DOHH2 (cell line): ENCODE results near the gene WDFY4.

Experiments
- H3F3A ChIP-seq: fragments of 200-600 bp; sonication (generic), shearing (Covaris generic); 2 replicates; pipeline ENCODE4 v1.6.0; 2016; ENCODE audit warnings: antibody characterized with exemption, mild to moderate bottlenecking; ENCODE audit not compliant: control insufficient read depth, insufficient read depth
- H3K27ac ChIP-seq: fragments of 200-600 bp; sonication (generic); 2 replicates; pipeline ENCODE4 v1.5.1; 2014; ENCODE audit warnings: low read depth, mild to moderate bottlenecking, low read length, moderate library complexity
- H3K27me3 ChIP-seq: fragments of 200-600 bp; sonication (generic); 2 replicates; pipeline ENCODE4 v1.6.1; 2014; ENCODE audit warnings: mild to moderate bottlenecking, low read length, mixed read lengths; ENCODE audit not compliant: control insufficient read depth
- H3K36me3 ChIP-seq: fragments of 200-600 bp; sonication (generic); 2 replicates; pipeline ENCODE4 v1.6.1; 2014; ENCODE audit warnings: mild to moderate bottlenecking, low read length, moderate library complexity, mixed read lengths; ENCODE audit not compliant: control insufficient read depth
- H3K4me1 ChIP-seq: fragments of 200-600 bp; sonication (generic); 2 replicates; pipeline ENCODE4 v1.6.1; 2014; ENCODE audit warnings: mild to moderate bottlenecking, low read length, mixed read lengths; ENCODE audit not compliant: control insufficient read depth
- H3K4me2 ChIP-seq: fragments of 200-600 bp; sonication (generic); 2 replicates; pipeline ENCODE4 v1.6.0; 2014; ENCODE audit warnings: mild to moderate bottlenecking, low read length, moderate library complexity
- H3K4me3 ChIP-seq: fragments of 200-600 bp; sonication (generic); 2 replicates; pipeline ENCODE4 v1.5.1; 2014; ENCODE audit warnings: mild to moderate bottlenecking, low read length, mixed read lengths
- H3K79me2 ChIP-seq: fragments of 200-600 bp; sonication (generic); 2 replicates; pipeline ENCODE4 v1.6.1; 2014; ENCODE audit warnings: mild to moderate bottlenecking, low read length, mixed read lengths; ENCODE audit not compliant: control insufficient read depth
- H3K9me2 ChIP-seq: fragments of 200-600 bp; sonication (generic); replicated peaks from 2 replicates; pipeline ENCODE4 v1.6.1; 2014; ENCODE audit warnings: mild to moderate bottlenecking, low read length, mixed read lengths; ENCODE audit not compliant: control insufficient read depth
- H3K9me3 ChIP-seq: fragments of 200-600 bp; sonication (generic); 2 replicates; pipeline ENCODE4 v1.6.1; 2014; ENCODE audit warnings: antibody characterized with exemption, low read length, mixed read lengths; ENCODE audit not compliant: control insufficient read depth, insufficient read depth
- H4K20me1 ChIP-seq: fragments of 200-600 bp; sonication (generic); 2 replicates; pipeline ENCODE4 v1.6.0; 2014; ENCODE audit warnings: low read depth, mild to moderate bottlenecking, antibody characterized with exemption, low read length, moderate library complexity; ENCODE audit not compliant: control insufficient read depth, insufficient read depth
- EZH2phosphoT487 ChIP-seq: fragments of 200-600 bp; sonication (generic); IDR thresholded peaks from 2 replicates; pipeline ENCODE4 v1.6.1; 2017; ENCODE audit warnings: borderline replicate concordance, mild to moderate bottlenecking, antibody characterized with exemption, low read length, moderate library complexity, mixed read lengths
- TF ChIP-seq, protein P1 (sequence below): fragments of 200-600 bp; sonication (generic); IDR thresholded peaks from one replicate; pipeline ENCODE4 v1.5.1; 2014; ENCODE audit warnings: antibody characterized with exemption, mild to moderate bottlenecking, low read depth, low read length; ENCODE audit not compliant: poor library complexity, severe bottlenecking

Gene WDFY4

DNA sequence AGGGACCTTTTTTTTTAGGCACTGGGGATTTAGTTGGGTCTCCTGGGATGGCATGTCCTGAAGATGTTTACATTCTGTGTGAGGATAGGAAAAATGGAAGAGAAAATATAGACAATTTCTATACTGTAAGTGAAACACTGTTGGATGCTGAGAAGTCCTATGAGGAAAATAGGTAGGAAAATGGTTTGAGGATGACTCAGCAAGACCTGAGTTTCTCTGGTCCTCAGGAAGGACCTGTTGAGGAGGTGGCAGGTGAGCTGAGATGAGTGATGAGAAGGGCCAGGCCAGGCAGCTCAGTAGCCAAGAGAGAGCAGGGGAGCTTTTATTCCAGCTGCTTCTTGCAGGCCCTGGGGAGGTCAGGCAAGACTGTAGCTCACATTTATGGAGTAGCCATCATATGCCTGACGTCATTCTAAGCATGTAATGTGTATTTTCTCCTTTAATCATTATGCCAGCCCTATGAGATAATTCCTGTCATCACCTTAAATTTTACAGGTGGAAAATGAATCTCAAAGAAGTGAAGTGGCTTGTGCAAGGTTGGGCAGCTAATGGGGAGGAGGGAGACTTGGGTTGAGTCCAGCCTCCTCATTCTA is 274.0 kb downstream of the WDFY4 start:
- no peaks in the 10 kb centered on the region for H3K27me3 ChIP-seq
- no peak overlapping the region for H3K27ac ChIP-seq
- no peaks in the 10 kb centered on the region for H3K9me2 ChIP-seq
- H3F3A ChIP-seq = no peaks in the 10 kb centered on the region
- no peaks in the 10 kb centered on the region for H3K9me3 ChIP-seq
- H4K20me1 ChIP-seq = no peaks in the 10 kb centered on the region
- no peak overlapping the region for H3K4me3 ChIP-seq
- TF ChIP-seq, protein P1, sequence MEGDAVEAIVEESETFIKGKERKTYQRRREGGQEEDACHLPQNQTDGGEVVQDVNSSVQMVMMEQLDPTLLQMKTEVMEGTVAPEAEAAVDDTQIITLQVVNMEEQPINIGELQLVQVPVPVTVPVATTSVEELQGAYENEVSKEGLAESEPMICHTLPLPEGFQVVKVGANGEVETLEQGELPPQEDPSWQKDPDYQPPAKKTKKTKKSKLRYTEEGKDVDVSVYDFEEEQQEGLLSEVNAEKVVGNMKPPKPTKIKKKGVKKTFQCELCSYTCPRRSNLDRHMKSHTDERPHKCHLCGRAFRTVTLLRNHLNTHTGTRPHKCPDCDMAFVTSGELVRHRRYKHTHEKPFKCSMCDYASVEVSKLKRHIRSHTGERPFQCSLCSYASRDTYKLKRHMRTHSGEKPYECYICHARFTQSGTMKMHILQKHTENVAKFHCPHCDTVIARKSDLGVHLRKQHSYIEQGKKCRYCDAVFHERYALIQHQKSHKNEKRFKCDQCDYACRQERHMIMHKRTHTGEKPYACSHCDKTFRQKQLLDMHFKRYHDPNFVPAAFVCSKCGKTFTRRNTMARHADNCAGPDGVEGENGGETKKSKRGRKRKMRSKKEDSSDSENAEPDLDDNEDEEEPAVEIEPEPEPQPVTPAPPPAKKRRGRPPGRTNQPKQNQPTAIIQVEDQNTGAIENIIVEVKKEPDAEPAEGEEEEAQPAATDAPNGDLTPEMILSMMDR = no peak
- no peak for TF ChIP-seq EZH2phosphoT487
- no peak overlapping the region for H3K4me2 ChIP-seq
- H3K79me2 ChIP-seq = no peaks in the 10 kb centered on the region
- H3K4me1 ChIP-seq = no peaks in the 10 kb centered on the region
- H3K36me3 ChIP-seq = peaks cover 26% of the 10 kb centered on the region

DNA sequence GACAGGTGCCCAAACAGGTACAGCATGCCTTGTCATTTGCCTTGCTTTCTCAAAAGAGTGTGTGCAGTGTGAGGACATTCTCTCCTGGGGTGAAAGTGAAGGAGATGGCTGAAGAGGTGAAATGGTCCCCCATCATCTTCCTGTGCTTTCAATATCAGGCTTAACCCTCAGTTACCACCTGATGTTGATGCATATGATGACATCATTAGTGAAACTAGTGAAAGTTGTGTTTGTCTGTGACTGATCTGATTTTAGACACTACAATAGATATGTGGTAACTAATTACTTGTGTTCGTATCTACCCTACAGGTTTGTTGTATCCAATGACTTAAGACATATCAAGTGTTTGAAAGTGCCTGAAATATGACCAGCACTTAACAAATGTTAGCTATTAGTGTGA is 279.4 kb downstream of the WDFY4 start:
- TF ChIP-seq EZH2phosphoT487 = no peak
- TF ChIP-seq, protein P1 = no peak
- no peaks in the 10 kb centered on the region for H4K20me1 ChIP-seq

DNA sequence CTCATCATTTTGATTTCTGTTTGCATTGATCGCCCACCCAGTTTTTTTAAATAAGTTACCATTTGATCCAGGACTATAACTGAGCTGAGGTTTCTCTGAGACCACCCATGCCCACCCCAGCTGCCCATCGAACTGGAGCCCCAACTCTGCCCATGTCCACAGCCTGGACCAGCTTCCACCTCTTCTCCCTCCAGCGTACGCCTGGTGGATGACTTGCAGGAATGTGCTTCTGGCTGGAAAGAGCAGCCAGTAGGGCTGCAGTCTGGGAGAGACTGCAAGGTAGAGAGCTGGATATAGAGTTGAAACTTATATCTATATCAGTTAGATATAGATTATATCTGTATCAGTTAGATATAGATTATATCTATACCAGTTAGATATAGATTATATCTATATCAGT is 280.8 kb downstream of the WDFY4 start:
- Histone ChIP-seq H4K20me1 (no peaks in the 10 kb centered on the region), H3K4me2 (no peak overlapping the region), H3K4me1 (no peaks in the 10 kb centered on the region), H3K27me3 (no peaks in the 10 kb centered on the region), H3K27ac (no peak overlapping the region), H3K9me3 (no peaks in the 10 kb centered on the region), H3F3A (no peaks in the 10 kb centered on the region), H3K36me3 (peaks cover 32% of the 10 kb centered on the region), H3K9me2 (no peaks in the 10 kb centered on the region), H3K4me3 (no peak overlapping the region), H3K79me2 (no peaks in the 10 kb centered on the region)
- TF ChIP-seq EZH2phosphoT487 = no peak
- TF ChIP-seq, protein P1 = no peak

More for the DNA sequence above, 279.4 kb downstream of the WDFY4 start:
- Histone ChIP-seq H3K36me3 (peaks cover 37% of the 10 kb centered on the region), H3K4me3 (no peak overlapping the region), H3K9me2 (no peaks in the 10 kb centered on the region), H3K4me1 (no peaks in the 10 kb centered on the region), H3K4me2 (no peak overlapping the region), H3K79me2 (no peaks in the 10 kb centered on the region), H3F3A (no peaks in the 10 kb centered on the region), H3K27ac (no peak overlapping the region), H3K27me3 (no peaks in the 10 kb centered on the region), H3K9me3 (no peaks in the 10 kb centered on the region)
